NCI-H774 (cell line): ENCODE data around the gene TTYH1.
A peak's percentile ranks its signal among the peaks of the same experiment; 100 is the strongest.

ENCODE experiments used
- DNase-seq: peaks from one replicate; lab custom pipeline; 2025; lab: John Stamatoyannopoulos, UW

Gene TTYH1

DNA sequence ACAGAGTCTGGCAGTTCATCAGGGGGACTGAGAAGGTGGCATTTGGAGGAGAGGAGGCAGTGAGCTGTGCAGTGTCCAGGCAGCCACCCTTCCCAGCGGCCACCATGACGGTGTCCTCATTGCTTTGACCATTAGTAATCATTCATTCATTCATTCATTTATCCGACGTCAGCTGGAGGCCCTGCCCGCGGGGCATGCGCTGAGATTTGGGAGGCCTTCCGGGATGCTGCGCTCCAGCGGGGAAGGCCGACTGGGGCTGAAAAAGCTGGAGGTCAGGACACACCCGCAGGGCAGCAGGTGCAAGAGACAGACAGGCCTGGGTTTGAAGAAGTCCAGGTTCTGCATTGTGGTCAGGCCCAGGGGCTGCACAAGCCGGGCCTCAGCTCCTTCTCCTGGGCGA lies 8.9 kb downstream of the TTYH1 start:
- no peak for DNase-seq

DNA sequence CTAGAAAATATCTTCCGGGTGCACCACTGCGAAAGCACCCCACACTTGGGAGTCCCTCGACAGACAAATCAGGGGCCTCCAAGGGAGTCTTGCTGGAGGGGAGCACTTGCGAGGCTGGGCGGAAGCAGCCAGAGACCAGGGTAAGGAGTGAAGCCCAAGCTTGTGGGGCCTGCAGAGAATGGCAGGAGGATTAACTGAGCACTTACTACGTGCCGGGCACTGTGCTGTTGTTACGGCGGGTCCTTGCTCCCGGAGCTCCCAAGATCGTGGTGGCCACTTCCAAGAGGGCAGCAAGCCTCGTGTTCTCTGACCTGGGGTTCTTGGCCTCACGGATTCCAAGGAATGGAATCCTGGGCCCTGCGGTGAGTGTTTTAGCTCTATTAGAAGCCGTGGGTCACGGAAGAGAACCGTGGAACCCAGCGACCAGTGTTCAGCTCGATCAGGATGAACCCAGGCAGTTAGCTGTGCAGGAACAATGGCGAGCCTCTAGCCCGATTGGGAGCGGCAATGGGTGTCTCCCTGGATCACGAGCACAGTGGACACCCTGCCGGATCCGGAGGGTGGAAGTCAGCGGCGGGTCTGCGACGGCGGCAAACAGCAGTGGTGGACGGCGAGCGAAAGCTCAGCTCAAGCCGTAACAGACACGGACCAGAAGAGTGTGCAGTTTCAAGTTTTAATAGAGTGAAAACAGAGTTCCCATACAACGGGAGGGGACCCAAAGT lies 9.6 kb downstream of the TTYH1 start:
- DNase-seq, result no peak

DNA sequence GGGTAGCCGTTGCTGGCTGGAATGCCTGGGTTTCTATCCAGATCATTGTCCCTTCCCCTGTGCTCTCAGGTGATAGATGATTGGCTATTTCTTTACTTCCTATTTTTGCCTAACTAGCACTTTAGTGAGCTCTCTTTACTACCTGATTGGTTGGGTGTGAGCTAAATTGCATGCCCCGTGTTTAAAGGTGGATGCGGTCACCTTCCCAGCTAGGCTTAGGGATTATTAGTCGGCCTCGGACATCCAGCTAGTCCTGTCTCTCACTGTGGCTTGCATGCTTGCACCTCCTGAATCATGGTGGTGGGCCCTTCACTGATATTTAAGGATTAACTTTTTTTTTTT lies 10.1 kb downstream of the TTYH1 start:
- DNase-seq, result no peak

DNA sequence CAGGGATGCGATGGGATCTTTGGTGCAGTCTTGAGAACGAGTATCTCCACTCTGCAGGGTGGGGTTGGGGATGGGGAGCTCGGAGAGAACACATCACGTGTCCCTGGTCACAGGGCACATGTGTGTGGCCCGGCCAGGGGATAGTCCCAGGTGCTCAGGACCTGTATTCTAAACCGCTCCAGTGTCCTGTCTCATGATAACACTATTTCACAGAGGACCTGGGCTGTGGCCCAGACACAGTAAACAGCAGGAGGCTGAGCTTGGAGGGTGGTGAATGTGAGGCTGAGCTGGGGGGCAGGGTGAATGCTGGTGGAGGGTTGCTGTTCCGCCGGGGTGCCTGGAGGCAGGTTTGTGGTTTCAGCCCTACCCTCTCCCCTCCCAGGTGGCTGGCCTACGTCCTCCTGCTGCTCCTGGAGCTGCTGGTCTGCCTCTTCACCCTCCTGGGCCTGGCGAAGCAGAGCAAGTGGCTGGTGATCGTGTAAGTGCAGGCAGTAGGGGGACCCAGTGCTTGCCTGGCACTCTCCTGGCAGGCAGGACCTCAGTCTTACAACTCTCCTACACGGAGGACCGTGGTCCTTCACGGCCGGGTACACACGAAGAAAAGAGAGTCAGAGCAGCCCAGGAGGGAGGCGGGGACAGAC lies 11.1 kb downstream of the TTYH1 start:
- DNase-seq, result no peak

DNA sequence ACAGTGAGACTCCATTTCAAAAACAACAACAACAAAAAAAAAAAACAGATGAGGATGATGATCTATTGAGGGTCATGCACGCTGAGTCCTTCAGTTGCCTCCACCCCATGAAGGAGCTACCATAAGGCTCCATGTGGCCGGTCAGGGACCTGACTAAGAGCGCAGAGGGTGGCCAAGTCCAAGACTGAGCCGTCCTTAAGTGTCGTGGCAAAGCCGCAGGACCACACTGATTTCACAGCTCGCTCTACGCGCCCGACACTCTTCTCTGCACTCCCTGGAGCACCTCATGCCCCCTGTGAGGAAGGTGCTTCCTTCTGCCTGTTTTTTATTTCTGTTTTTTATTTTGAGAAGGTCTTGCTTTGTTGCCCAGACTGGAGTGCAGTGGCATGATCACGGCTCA lies 12.3 kb downstream of the TTYH1 start:
- no peak for DNase-seq

DNA sequence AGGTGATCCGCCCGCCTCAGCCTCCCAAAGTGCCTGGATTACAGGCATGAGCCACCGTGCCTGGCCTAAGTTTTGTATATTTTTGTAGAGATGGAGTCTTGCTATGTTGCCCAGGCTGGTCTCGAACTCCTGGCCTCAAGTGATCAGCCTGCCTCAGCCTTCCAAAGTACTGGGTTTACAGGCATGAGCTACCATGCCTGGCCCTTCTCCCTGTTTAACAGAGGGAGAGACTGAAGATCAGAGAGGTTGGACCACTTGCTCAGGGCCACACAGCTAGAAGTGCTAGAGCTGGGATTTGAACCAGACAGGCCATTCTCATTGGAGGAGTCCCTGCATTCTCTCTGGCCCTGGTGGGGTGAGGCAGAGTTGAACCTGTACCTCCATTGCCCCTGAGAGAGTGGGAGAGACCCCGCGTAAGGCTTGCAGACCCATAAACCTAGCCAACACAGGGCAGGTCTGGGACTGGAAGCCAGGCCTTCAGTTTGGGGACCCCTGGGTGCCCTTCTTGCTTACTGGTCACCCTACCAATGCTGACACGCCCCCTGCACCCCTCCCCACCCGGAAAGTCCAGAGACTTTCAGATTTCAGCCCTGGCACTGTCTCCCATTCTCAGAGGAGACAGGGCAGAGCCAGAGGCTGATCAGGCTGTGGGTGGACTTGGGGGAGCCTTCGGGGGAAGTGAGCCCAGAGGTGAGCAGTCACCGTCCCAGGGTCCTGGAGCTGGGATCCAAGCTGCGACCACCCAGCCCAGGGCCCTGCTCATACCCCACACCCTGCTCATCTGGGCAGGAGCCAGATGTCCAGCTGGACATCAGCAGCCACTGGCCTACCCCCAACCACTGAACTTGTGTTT lies 13.3 kb downstream of the TTYH1 start:
- DNase-seq, result no peak

DNA sequence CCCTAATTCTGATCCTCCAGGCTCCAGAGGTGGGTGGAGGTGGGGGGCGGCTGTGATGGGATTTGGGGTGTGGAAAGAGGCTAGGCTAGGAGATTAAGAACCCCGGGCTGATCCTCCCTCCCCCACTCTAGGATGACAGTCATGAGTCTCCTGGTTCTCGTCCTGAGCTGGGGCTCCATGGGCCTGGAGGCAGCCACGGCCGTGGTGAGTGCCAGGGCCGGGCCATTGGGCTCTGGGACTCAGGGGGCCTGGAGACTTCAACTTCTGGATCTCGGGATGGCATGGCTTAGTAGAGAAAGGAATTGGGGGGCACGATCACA lies 13.9 kb downstream of the TTYH1 start:
- no peak for DNase-seq

DNA sequence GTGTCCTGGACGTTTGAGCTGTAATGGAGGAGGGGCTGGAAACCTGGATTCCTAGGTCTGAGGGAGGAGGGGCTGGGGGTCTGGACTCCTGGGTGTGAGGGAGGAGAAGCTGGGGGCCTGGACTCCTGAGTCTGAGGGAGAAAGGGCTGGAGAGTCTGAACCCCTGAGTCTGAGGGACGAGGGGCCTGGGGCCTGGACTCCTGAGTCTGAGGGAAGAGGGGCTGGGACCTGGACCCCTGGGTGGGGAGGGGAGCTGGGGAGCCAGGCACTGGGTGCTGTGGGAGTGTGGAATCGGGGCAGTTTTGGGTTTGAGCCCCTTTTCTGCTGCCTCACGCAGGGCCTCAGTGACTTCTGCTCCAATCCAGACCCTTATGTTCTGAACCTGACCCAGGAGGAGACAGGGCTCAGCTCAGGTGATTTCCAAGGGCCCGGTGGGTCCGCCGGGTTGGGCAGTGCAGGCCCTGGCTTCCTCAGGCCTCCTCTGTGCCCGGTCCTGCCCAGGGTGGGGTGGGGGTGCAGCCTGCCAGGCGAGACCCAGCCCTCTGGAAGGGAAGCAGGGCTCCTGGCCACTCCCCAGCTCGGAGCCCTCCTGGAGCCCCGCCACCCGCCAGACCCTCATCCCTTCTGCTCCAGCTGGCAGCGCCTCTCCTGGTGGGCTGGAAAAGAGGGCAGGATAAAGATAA lies 14.4 kb downstream of the TTYH1 start:
- no peak for DNase-seq

DNA sequence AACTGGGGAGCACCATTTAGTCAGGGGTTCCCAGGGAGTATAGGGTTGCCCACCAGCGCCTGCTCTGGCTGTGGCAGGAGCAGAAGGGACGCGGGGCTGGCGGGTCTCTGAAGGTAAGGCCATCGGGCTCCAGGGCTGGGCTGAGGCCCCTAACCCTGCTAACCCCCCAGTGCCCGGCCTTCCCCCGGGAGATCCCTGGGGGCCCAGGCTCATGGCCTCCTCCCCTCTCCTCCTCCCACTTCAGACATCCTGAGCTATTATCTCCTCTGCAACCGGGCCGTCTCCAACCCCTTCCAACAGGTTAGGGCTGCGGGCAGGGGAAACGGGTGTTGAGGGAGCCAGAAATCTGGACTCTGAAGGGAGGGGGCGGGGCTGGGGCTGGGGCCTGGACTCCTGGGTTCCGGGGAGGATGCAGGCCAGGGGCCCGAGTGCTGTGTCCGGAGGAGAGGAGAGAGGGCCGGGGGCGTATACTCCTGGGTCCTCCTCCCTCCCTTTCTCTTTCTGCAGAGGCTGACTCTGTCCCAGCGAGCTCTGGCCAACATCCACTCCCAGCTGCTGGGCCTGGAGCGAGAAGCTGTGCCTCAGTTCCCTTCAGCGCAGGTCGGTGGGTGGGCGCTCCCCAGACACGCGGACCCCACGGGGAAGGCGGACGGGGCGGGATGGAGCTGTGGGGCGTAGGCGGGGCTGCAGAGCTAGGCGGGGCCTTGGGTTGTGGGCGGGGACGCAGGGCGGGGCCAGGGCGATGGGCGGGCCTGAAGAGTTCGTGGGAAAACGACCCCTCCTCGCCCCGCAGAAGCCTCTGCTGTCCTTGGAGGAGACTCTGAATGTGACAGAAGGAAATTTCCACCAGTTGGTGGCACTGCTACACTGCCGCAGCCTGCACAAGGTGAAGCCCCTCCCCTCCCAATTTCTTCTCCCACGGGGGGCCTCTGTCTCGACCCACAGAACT lies 15.3 kb downstream of the TTYH1 start:
- DNase-seq, result no peak

DNA sequence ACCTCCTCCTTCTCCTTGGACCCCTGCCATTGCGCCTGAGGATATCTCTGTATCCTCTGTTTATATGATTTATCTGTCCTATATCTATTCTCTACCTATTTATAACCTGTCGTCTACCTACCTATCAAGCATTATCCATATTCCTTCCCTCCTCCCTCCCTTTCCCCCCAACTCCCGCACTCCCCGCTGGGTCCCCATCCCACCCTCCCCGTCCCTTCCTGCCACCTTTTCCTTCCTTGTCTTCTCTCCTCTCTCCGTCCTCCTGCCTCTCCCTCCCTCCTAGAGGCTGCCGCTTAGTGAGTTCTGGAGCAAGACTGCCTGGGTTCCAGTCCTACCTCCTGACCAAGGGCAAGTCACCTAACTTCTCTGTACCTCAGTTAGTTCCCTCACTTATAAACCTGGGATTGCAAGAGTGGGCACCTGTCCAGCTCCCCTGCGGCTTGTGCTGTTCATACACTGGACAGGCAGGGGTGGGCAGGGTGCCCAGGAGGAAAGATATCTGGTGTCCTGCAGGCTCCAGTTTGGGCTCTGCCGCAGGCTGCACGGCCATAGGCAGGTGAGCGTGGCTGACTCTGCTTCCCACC lies 16.1 kb downstream of the TTYH1 start:
- peak; percentile 25 for DNase-seq

DNA sequence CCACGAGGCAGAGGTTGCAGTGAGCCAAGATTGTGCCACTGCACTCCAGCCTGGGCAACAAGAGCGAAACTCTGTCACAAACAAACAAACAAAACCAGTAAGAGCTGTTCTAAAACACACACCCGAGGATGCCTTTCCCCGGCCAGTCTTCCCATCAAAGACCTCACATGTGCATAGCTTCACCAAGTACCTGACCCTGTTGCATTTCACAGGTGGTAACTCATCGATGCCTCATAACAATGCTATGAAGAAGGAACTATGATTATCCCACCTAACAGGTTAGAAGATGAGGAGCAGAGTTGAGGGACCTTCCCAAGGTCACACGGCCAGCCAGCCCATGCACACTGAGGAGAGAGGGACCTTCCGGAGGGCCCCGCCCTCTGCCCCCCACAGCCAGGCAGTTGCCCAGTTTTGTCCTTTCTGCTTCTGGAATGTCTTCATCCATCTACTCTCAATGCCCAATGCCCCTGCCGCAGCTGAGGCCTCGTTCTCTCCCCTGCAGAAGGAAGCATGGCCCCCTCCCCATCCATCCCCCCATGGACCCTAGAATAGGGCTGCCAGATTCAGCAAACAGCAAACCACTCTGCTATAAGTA lies 17.0 kb downstream of the TTYH1 start:
- no peak for DNase-seq

DNA sequence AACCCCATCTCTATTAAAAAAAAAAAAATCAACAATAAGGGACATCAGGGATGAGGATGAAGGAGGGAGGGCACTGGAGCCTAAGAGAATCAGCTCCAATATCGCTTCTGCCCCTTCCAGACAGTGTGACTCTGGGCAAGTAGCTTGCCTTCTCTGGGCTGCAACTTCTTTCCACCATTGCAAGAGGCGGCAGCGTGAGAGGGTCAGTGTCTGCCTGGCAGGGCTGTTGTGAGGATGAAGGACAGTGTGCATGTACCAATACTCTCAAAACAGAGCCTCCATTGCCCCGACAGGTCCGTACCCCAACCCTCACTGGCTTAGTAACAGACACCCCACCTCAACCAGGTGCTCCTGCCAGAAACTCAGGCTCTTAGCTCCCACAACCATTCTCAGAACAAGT lies 18.4 kb downstream of the TTYH1 start:
- DNase-seq, result no peak

DNA sequence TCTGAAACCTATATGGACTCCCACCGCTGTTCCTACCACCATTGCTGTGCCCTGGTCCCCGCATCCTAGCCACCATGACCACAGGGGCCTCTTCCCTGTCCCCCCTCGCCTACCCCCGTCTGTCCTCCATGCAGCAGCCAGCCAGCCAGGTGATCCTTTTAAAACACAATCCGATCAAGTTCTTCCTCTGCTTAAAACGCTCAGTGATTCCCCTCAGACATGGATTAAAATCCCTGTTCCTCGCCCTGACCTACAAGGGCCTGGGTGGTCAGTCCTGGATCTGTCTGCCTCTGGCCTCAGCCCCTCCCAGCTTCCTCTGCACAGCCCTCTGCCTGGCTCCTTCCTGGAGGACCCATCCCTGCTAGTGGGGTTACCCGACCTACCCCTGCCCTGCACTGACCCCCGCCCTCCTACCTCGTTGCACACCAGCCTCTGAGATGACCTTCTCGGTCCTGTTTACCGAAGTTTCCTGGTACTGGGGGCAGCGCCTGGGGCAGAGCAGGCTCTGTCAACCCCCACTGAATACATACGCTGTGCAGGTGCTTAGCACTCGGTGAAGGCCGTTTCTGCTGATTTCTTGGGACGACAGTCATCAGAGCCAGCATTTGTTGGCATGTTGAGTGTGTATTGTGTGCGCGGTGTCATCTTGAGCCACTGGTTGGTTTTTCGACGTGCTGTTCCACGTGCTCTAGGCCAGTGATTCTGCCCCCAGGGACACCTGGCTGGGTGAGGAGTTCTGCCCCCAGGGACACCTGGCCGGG lies 19.0 kb downstream of the TTYH1 start:
- no peak for DNase-seq

DNA sequence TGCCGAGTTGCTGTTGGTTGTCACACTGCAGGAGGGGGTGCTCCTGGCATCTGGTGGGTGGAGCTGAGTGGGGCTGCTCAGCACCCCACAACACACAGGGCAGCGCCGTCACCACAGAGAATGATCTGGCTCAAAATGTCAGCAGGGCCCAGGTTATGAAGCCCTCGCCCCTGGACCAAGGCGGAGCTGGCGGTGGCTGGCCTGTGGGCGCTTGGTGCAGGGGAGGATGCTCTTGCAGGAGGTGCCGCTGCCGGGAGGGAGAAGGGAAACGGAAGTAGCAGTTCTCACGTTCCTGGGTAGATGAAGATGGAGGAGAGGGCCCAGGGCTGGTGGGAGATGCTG lies 19.6 kb downstream of the TTYH1 start:
- no peak for DNase-seq

DNA sequence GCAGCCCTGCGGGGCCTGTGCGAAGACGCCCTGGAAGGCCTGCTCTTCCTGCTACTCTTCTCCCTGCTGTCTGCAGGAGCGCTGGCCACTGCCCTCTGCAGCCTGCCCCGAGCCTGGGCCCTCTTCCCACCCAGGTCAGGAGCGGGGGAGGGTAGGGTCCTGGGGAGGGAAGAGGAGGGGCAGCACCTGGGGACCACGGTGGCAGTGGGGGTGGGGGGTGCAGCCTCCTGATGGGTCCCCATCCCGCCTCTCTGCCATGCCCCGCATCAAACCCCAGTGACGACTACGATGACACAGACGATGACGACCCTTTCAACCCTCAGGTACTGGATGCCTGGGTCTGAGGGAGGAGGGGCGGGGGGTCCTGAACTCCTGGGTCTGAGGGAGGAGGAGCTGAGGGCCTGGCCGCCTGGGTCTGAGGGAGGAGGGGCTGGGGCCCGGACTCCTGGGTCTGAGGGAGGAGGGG lies 20.3 kb downstream of the TTYH1 start:
- no peak for DNase-seq

DNA sequence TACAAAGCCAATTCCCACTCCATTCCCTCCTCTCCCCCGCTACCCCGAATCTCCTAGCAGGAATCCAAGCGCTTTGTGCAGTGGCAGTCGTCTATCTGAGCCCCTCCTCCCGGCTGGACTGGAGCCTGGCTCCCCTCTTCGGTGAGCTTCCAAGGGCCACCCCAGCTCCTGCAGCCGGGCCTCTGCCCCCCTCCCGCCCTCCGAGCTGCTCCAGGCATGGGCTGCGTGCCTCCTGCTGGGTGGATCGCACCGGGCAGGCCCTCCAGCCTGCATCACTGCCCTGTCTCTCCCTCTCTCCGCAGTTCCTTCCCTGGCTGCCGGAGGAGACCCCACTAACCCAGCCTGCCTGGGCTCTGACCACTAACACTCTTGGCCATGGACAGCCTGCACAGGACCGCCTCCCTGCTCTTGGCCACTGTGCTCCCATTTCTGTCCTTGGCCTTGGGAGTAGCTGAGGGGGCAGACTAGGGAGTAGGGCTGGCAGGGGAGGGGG lies 20.8 kb downstream of the TTYH1 start:
- no peak for DNase-seq

DNA sequence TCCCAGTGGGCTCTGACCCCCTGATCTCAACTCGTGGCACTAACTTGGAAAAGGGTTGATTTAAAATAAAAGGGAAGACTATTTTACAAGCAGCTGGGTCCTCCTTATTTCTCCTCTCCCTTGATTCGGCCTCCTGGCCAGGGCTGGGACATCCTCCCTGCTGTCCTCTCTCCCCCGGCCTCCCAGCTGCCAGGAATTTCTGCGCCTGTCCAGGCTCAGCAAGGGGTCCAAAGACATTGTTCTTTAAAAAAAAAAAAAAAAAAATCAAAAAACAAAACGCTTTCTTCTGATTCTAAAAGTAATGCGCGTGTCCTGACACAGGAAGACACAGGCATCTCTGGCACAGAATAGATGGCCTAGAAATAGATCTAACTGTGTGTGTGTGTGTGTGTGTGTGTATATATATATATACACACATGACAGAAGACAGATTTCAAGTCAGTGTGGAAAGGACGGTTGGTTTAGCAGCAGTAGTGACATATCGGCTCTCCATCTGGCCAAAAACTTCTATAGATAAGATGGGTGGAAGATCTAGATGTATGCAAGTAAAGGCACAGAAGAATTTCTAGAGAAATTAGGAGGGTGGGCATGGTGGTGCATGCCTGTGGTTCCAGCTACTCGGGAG lies 21.5 kb downstream of the TTYH1 start:
- no peak for DNase-seq

DNA sequence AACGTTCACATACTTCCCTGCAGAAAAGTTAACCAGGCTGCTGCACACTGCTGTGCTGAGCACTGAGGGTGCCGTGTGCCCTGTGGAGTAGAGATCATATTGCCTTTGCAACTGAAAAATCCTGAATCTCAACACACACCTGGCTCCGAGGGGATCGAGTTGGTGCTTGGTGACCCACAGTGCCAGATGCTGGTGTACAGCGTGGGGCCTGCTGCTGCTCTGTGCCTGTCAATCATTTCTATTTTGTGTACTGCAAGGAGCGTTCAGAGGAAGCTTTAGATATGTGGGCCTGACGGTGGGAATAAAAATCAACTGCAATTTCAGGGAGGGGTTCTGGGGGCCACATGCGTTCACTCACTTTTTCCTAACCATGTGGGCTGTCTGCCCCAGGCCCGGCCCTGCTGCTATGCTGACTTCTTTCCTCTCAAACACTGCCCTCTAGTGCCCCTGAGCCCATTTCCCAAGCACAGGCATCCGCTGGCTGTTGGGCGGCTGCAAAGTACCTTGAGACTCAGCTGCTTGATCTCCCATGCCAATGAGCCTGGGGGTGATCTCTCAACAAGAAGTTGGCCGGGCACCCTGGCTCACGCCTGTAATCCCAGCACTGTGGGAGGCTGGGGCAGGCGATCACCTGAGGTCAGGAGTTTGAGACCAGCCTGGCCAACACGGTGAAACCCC lies 24.0 kb downstream of the TTYH1 start:
- no peak for DNase-seq

DNA sequence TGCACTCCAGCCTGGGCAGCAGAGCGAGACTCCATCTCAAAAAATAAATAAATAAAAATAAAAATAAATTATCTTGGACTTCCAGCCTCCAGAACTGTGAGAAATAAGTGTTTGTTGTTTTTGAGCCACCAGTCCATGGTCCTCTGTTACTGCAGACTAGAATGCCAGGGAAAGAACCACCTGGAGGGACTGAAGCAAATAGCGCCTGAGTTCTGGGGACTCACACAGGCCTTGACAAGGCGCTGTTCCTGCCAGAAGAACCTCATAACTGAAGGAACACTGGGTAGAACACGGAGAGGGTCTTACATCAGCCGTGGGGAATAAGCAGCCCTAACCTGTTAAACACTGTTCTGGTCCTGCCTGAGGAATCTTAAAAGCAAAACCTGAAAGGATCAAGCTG lies 25.4 kb downstream of the TTYH1 start:
- DNase-seq, result no peak
